ENCODE data around the gene PDZRN4.
"Not testable (repeated sequence)": the region's sequence is repeated elsewhere in the genome, so short reads cannot be mapped to it uniquely, and the experiment has no call there.

Gene PDZRN4

GRCh38 chr12:41285470-41285869 is 97.3 kb downstream of the PDZRN4 start:
- not testable (repeated sequence) for DNase-seq (ENCODE audit: low read depth)

- DNase-seq (ENCODE audit: low read depth): no peak
Measured at GRCh38 chr12:41286426-41286825, 98.3 kb downstream of the PDZRN4 start.

DNA sequence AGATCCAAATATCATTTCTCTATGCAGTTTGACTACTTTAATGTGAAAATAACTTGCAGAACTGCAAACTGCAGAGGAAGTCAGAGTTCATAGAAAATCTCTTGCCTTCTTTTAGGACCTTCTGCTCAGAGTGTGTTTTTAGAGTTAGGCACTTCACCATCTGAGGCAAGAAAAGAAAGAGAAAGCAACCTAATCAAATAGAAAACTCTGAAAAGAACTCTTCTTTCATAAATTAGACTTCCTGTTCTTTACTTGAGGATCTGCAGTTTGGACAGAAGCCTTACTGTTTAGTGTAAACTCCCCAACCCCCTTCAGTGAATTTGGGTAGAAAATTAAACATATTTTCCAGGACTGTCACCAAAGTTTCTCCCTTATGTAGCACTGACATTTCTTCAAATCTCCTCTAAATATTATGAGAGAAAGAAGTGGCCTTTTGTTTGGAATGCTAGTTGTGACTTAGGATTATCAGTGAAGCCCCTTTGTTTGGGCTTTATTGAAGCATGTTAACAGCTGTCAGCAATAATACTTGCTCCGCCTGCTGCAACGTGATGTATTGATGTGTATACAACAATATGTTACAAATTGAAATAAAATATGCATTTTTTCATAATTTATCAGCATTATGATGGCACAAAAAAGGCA is 99.5 kb downstream of the PDZRN4 start:
- no peak for DNase-seq (ENCODE audit: low read depth)

DNA sequence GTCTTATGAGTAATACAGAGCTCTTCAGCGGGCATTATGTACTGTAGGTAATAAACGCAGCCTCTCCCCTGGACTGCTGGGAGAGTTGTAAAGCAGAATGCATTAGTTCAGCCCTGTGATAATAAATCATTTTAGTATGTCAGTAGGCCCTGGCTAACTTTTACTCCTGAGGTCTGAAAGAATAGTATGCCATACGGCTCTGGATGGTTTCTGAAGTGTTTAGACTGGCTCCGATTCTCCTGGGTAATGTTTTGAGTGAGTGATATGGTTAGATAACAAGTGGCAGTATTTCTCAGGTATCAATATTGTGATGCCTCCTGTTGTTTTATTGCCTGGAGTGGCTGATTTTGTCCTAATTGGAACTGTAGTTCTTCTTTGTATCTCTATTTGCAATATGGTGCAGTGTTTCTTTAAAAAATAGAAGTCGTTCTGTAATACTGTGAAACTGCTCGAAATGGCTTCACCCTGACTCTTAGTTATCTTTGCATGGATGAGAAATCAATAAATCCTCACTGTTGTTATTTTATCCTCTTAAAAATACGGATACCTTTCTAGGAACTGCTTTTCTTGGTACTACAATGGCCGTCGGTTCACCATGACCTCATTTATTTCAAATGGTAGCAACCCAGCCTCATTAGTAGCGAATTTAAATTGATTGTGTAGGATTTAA is 100.2 kb downstream of the PDZRN4 start:
- no peak for DNase-seq (ENCODE audit: low read depth)

GRCh38 chr12:41289501-41289900 is 101.4 kb downstream of the PDZRN4 start:
- no peak for DNase-seq (ENCODE audit: low read depth)

- DNase-seq (ENCODE audit: low read depth): no peak
Measured at GRCh38 chr12:41293011-41293410, 104.9 kb downstream of the PDZRN4 start.

- DNase-seq (ENCODE audit: low read depth): no peak
Measured at GRCh38 chr12:41293461-41293860, 105.3 kb downstream of the PDZRN4 start.

DNA sequence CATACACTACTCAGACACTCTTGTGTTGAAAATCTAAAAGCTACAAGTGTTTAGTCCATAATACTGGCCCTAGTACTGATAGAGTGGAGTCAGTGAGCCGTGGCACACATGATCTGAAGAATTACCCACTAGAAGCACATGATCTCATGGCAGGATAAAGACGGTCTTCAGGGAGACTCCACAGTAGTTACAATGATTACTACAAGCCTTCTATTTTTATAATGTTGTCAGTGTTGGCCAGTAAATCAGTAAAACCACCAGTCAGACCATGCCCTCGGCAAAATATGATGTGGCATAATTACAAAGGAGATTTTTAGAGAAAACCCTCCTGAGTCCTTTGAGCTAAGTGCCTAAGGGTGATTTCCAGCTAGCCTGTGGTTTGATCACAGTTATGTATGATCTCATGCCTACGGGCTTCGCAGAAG is 114.9 kb downstream of the PDZRN4 start:
- no peak for DNase-seq (ENCODE audit: low read depth)

DNA sequence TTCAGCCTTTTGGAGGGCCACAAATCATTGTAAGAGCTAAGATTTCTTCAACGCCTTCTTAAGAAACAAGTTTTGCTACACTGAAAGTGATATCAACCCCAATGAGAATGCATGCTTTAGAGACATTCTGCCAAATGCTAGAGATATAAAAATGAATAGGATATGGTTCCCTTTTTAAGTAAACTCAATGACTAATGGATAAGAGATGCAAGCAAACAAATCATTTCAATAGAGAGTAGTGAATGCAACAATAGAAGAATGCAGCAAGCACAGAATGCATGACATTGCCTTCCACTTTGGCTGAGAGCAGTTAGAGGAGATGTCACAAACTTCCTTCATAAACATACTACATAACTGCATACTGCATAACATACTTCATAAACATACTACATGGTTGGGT is 116.4 kb downstream of the PDZRN4 start:
- no peak for DNase-seq (ENCODE audit: low read depth)

DNA sequence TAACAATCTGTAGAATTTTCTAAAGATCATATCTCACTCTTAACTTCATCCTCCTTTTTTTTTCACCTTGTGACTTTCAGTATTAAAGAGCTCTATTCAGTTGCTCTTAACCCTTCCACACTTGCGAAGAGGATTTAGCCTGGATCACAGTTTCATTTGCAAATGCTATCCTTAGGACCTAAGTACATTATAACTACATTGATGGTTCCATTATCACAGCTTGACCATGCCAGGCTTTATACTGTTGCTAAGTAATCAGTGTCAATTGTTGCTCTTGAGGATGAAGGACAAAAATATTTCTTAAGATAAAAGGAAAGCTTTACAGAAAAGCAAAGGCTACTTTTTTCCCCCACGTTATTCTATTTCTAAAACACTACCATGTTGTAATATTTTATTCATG is 122.2 kb downstream of the PDZRN4 start:
- DNase-seq (ENCODE audit: low read depth): no peak

DNA sequence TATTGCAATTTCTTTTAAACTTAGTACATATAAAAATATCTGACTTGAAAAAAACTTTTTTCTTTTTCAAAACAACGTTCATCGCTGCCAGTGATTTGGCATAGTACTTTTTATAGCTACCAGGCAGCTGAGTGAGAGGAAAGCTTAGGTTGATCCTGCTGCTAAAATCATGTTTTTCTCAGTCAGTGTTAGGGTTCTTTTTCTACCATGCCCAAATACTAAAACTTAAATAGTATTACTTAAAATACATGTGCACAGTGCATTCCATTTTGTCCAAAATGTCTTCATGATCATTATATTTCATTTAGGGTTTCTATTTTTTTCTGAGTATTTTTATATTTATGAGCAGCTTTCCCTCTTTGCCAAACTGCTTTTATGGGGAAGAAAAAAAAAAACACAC is 123.8 kb downstream of the PDZRN4 start:
- no peak for DNase-seq (ENCODE audit: low read depth)

DNA sequence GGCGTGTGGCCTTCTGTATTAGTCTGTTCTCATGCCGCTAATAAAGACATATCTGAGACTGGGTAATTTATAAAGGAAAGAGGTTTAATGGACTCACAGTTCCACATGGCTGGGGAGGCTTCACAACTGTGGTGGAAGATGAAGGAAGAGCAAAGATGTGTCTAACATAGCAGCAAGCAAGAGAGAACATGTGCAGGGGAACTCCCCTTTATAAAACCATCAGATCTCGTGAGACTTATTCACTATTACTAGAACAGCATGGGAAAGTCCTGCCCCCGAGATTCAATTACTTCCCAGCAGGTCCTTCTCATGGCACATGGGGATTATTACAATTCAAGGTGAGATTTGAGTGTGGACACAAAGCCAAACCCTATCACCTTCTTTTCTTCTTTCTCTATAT is 124.3 kb downstream of the PDZRN4 start:
- DNase-seq (ENCODE audit: low read depth): not testable (repeated sequence)

DNA sequence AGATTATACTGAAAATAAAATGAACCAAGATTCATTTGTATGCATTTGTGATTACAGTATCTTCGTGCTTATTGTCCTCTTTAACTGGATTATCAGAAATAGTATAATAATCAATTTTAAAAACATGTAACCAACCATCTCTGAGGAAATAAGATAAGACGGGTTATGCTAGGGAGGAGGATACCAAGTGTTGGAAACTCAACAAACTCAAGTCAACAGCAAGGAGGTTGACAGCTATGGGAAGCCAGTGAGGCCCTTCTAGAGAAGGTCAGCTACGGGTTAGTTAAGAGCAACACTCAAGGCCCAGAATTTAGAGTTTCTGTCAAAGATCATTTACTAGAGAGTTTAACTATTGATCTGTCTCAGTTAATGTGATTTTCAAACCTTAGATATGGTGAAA is 137.2 kb downstream of the PDZRN4 start:
- DNase-seq (ENCODE audit: low read depth): no peak

DNA sequence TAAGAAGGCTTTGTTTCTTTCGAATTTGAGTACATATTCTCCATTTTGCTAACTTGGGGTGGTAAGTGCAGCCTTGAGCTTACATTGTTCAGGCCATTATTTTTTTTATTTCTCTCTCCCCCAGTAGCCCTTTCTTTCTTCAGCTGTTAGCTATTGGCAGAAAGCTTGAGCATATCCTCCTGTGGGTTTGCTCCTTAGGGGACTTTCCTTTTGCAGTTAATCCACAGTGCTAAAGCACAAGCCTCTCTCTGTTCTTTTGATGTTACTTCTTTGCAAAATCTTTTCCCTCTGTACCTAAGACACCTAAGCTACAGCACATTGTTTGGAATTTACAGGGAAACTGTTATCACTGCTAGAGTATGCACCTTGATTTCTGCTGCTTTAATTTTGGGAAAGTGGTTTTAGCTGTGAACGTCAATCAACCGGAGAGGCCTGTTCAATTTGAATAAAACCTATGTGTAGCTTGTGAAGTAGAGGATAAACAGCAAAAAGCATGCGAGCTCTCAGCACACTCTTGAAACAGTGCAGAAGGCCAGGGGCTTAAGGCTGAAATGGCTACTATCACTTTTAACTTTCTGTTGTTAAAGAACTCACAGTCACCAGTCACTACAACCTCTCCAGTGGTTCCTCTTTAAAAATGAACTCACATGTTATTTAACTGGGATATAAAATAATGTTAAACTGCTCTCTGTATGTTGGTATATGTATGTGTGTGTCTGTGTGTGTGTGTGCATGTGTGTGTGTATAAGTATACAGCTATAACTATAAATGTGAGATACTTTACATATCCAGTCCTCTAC is 139.2 kb downstream of the PDZRN4 start:
- no peak for DNase-seq (ENCODE audit: low read depth)

GRCh38 chr12:41333974-41334373 is 145.9 kb downstream of the PDZRN4 start:
- DNase-seq (ENCODE audit: low read depth): no peak

DNA sequence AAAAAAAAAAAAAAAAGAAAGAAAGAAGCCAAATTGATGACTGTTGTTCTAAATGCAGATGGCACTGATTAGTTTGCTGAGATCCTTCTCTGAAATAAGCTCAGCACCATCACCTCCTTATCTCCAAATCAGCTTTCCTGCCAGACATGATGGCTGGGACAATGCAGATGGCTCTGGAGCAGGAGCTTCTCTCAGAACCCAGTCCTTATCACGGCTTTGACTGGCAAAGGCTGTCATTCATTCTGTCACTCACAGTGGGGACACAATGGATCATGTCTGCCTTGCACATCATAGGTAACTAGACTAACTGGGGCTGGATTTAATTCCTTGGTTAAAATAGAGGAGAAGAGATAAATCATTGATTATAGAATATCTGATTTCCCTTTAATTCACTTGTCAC is 146.3 kb downstream of the PDZRN4 start:
- no peak for DNase-seq (ENCODE audit: low read depth)

GRCh38 chr12:41336041-41336549 is 148.0 kb downstream of the PDZRN4 start:
- DNase-seq (ENCODE audit: low read depth): no peak

DNA sequence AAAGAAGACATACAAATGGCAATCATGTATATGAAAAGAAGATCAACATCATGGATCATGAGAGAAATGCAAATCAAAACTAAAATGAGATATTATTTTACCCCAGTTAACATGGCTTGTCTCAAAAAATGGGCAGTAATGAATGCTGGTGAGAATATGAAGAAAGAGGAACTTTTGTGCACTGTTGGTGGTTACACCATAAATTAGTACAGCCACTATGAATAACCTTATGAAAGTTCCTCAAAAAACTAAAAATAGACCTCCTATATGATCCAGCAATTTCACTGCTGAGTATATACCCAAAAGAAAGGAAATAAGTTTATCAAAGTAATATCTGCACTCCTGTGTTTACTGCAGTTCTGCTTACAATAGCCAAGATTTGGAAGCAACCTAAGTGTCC is 151.7 kb downstream of the PDZRN4 start:
- DNase-seq (ENCODE audit: low read depth): no peak

DNA sequence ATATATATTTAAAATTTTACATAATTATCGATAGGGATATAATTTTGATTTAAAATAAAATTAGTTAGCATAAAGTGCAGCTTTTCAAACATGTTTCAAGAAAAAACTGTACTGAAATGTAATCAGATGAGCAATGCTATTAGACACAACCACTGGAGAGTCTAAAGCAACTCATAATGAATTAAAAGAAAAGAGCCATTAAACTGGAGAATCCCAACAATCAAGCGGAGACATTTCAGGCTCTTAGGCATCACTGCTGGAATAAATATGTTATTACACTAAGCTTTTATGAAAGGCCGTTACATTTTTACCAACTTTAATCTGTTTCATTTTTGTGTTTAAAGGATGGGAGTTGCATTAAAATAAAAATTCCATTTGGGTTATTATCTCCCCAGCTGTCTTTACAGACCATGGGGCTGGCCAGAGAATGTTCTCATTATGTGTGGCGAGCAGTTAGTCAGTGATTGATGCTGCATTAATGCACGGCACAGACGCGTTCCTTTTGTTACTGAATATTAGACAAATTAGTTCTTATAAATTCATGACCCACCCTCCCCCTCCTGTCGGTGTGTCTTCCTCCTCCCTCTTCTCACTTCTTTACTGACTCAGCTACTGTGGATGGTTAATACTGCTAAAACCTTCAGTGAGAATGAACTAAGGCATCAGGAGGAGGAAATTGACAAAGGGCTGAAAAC is 156.8 kb downstream of the PDZRN4 start:
- no peak for DNase-seq (ENCODE audit: low read depth)

- DNase-seq (ENCODE audit: low read depth): no peak
Measured at GRCh38 chr12:41348198-41348597, 160.1 kb downstream of the PDZRN4 start.

DNA sequence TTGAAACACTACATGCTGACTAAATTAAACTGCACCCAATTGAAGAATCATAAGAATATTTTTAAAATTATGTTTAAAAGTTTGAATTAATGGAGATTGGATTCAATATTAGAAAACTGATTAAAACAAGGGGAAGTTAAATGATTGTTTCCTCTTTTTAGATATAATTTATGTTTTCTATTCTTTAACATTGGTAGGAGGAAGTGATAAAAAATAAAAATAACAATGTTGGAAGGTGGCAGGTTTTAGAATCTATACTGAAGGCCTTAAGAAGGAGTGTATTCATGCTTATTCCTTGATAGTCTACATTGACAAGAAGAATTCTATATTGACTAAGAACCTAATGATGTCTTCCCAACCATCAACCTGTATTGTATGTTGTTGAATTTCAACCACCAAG is 168.1 kb downstream of the PDZRN4 start:
- no peak for DNase-seq (ENCODE audit: low read depth)

- no peak for DNase-seq (ENCODE audit: low read depth)
Measured at GRCh38 chr12:41361738-41362137, 173.6 kb downstream of the PDZRN4 start.
